SU-DHL-6 (cell line): ENCODE measurements around the gene TMEM163.

Source experiments
- H2AFZ ChIP-seq: fragments of 200-600 bp; sonication (generic); 2 replicates; pipeline ENCODE4 v1.6.1; 2014; ENCODE audit warnings: low read depth, mild to moderate bottlenecking, moderate library complexity, mixed read lengths, antibody characterized with exemption, low read length; ENCODE audit not compliant: severe bottlenecking
- H3F3A ChIP-seq: fragments of 200-600 bp; shearing (Covaris generic); 2 replicates; pipeline ENCODE4 v1.6.0; 2016; ENCODE audit warnings: antibody characterized with exemption, mild to moderate bottlenecking; ENCODE audit not compliant: insufficient read depth
- H3K27ac ChIP-seq: fragments of 200-600 bp; sonication (generic); 2 replicates; pipeline ENCODE4 v1.5.1; 2016; ENCODE audit warnings: low read depth, mild to moderate bottlenecking, low read length, moderate library complexity, mixed read lengths
- H3K27me3 ChIP-seq: fragments of 200-600 bp; sonication (generic), shearing (Covaris generic); 2 replicates; pipeline ENCODE4 v1.6.0; 2014; ENCODE audit warnings: mild to moderate bottlenecking, low read length
- H3K36me3 ChIP-seq: fragments of 200-600 bp; sonication (generic); 2 replicates; pipeline ENCODE4 v1.6.1; 2014; ENCODE audit warnings: mild to moderate bottlenecking, low read length, mixed read lengths
- H3K4me2 ChIP-seq: fragments of 300-600, 200-600 bp; shearing (Covaris generic), sonication (generic); 2 replicates; pipeline ENCODE4 v1.6.0; 2014; ENCODE audit warnings: low read length, low read depth, mild to moderate bottlenecking; ENCODE audit not compliant: poor library complexity, severe bottlenecking
- H3K4me3 ChIP-seq: fragments of 200-600 bp; sonication (generic); 2 replicates; pipeline ENCODE4 v1.5.1; 2014; ENCODE audit warnings: antibody characterized with exemption, low read length, mild to moderate bottlenecking, mixed read lengths; ENCODE audit not compliant: insufficient read depth, poor library complexity, severe bottlenecking
- H3K79me2 ChIP-seq: fragments of 200-600 bp; sonication (generic); 2 replicates; pipeline ENCODE4 v1.6.1; 2014; ENCODE audit warnings: mild to moderate bottlenecking, low read length, moderate library complexity; ENCODE audit not compliant: insufficient read depth
- H3K9ac ChIP-seq: fragments of 200-600 bp; sonication (generic); 2 replicates; pipeline ENCODE4 v1.7.0; 2014; ENCODE audit warnings: mild to moderate bottlenecking, low read length
- H3K9me2 ChIP-seq: fragments of 200-600 bp; sonication (generic); replicated peaks from 2 replicates; pipeline ENCODE4 v1.6.1; 2014; ENCODE audit warnings: low read length; ENCODE audit not compliant: insufficient read depth
- H3K9me3 ChIP-seq: fragments of 200-600 bp; sonication (generic); 2 replicates; pipeline ENCODE4 v1.6.1; 2014; ENCODE audit warnings: low read length, mixed read lengths; ENCODE audit not compliant: insufficient read depth
- H4K20me1 ChIP-seq: fragments of 200-600 bp; sonication (generic); 2 replicates; pipeline ENCODE4 v1.6.1; 2014; ENCODE audit warnings: low read depth, mild to moderate bottlenecking, antibody characterized with exemption, low read length, moderate library complexity, mixed read lengths
- EZH2phosphoT487 ChIP-seq: fragments of 200-600 bp; sonication (generic), shearing (Covaris generic); conservative IDR thresholded peaks from 2 replicates; pipeline ENCODE4 v1.6.1; 2018; ENCODE audit warnings: mild to moderate bottlenecking, antibody characterized with exemption, low read length, moderate library complexity, mixed read lengths
- TF ChIP-seq, protein P1 (sequence below): fragments of 200-600 bp; sonication (generic); IDR thresholded peaks from one replicate; pipeline ENCODE4 v1.5.1; 2017; ENCODE audit warnings: antibody characterized with exemption, mild to moderate bottlenecking, low read length, moderate library complexity; ENCODE audit not compliant: insufficient read depth, poor library complexity, severe bottlenecking

The TMEM163 gene

GRCh38 chr2:134445985-134446382 lies 272.8 kb downstream of the TMEM163 start:
- no peaks in the 10 kb centered on the region for H3F3A ChIP-seq
- no peaks in the 10 kb centered on the region for H3K9me3 ChIP-seq
- H3K9me2 ChIP-seq: no peaks in the 10 kb centered on the region
- no peaks in the 10 kb centered on the region for H3K36me3 ChIP-seq
- no peaks in the 10 kb centered on the region for H3K27me3 ChIP-seq
- H3K27ac ChIP-seq: no peak overlapping the region
- no peaks in the 10 kb centered on the region for H3K79me2 ChIP-seq
- no peak overlapping the region for H2AFZ ChIP-seq
- no peak overlapping the region for H3K4me3 ChIP-seq
- H4K20me1 ChIP-seq: no peaks in the 10 kb centered on the region
- H3K4me2 ChIP-seq: no peak overlapping the region
- H3K9ac ChIP-seq: no peak overlapping the region
- TF ChIP-seq EZH2phosphoT487: no peak
- TF ChIP-seq, protein P1, sequence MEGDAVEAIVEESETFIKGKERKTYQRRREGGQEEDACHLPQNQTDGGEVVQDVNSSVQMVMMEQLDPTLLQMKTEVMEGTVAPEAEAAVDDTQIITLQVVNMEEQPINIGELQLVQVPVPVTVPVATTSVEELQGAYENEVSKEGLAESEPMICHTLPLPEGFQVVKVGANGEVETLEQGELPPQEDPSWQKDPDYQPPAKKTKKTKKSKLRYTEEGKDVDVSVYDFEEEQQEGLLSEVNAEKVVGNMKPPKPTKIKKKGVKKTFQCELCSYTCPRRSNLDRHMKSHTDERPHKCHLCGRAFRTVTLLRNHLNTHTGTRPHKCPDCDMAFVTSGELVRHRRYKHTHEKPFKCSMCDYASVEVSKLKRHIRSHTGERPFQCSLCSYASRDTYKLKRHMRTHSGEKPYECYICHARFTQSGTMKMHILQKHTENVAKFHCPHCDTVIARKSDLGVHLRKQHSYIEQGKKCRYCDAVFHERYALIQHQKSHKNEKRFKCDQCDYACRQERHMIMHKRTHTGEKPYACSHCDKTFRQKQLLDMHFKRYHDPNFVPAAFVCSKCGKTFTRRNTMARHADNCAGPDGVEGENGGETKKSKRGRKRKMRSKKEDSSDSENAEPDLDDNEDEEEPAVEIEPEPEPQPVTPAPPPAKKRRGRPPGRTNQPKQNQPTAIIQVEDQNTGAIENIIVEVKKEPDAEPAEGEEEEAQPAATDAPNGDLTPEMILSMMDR: no peak

DNA sequence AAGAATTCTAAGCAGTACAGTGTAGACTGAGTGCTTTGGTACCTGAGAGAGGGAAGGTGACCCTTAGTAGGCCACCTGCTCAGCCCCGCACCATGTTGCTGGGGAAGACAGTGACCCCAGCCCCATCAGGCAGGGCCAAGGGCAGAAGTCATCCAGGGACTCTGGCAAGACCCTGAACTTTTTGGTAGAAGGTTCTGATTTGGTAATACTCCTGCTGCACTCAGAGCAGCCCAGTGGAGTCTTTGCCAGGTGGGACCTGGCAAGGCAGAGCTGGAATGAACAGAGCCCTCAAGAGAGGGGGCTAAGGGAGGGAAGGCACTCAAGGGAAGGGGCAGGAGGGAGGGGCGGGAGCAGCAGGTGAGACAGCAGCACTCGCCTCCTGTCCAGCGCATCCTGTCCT lies 273.7 kb downstream of the TMEM163 start:
- no peaks in the 10 kb centered on the region for H3K9me2 ChIP-seq
- TF ChIP-seq, protein P1: no peak
- no peak for TF ChIP-seq EZH2phosphoT487
- H3K27me3 ChIP-seq: no peaks in the 10 kb centered on the region
- H4K20me1 ChIP-seq: no peaks in the 10 kb centered on the region
- no peaks in the 10 kb centered on the region for H3K36me3 ChIP-seq
- no peak overlapping the region for H3K4me3 ChIP-seq
- H2AFZ ChIP-seq: no peak overlapping the region
- no peaks in the 10 kb centered on the region for H3K9me3 ChIP-seq
- H3F3A ChIP-seq: no peaks in the 10 kb centered on the region
- H3K27ac ChIP-seq: no peak overlapping the region
- no peak overlapping the region for H3K9ac ChIP-seq
- H3K79me2 ChIP-seq: no peaks in the 10 kb centered on the region
- H3K4me2 ChIP-seq: no peak overlapping the region

- Histone ChIP-seq H3K27me3 (no peaks in the 10 kb centered on the region), H3K9me2 (no peaks in the 10 kb centered on the region), H3K9ac (no peak overlapping the region), H3K79me2 (no peaks in the 10 kb centered on the region), H3K4me3 (no peak overlapping the region), H3F3A (no peaks in the 10 kb centered on the region), H3K9me3 (no peaks in the 10 kb centered on the region), H3K36me3 (no peaks in the 10 kb centered on the region), H2AFZ (no peak overlapping the region), H4K20me1 (no peaks in the 10 kb centered on the region), H3K27ac (no peak overlapping the region), H3K4me2 (no peak overlapping the region)
- TF ChIP-seq, protein P1: no peak
- no peak for TF ChIP-seq EZH2phosphoT487
These were observed 274.9 kb downstream of the TMEM163 start for GRCh38 chr2:134443814-134444480.
